Liver (tissue), 9 donors: ENCODE data around the gene DNAJC25. TPM values are rescaled to one million over a fixed set of nuclear protein-coding genes. Genes with fewer than 3 reads are reported as not detected.

Experiments used
- DNase-seq: peaks from one replicate; pipeline ENCODE4 v3.0.0-alpha.2; 2017; ENCODE audit warnings: low spot score
- H3K27ac ChIP-seq, 2 donors: one replicate each; pipeline ENCODE4 v1.7.0; 2013; ENCODE audit warnings: inconsistent platforms in 2 of 2, low read length in 2 of 2, control low read depth in 1 of 2, low read depth in 1 of 2, mild to moderate bottlenecking in 1 of 2
- H3K27me3 ChIP-seq, 4 donors: one replicate each; pipeline versions ENCODE4 v1.6.1 to v1.7.0; 2013; ENCODE audit warnings: low read length in 3 of 4, inconsistent platforms in 1 of 4, mild to moderate bottlenecking in 1 of 4, moderate library complexity in 1 of 4; ENCODE audit not compliant: control insufficient read depth in 4 of 4, insufficient read depth in 4 of 4
- H3K36me3 ChIP-seq, 4 donors: one replicate each; pipeline versions ENCODE4 v1.6.1 to v1.7.0; 2013; ENCODE audit warnings: low read length in 3 of 4, mild to moderate bottlenecking in 3 of 4, low read depth in 1 of 4, moderate library complexity in 1 of 4; ENCODE audit not compliant: control insufficient read depth in 4 of 4, insufficient read depth in 3 of 4
- H3K4me1 ChIP-seq, 4 donors: one replicate each; pipeline versions ENCODE4 v1.6.1 to v1.7.0; 2013; ENCODE audit warnings: low read length in 3 of 4, mild to moderate bottlenecking in 3 of 4, moderate library complexity in 1 of 4; ENCODE audit not compliant: control insufficient read depth in 4 of 4, insufficient read depth in 4 of 4
- H3K4me3 ChIP-seq, 3 donors: one replicate each; pipeline versions ENCODE4 v1.6.1 to v1.7.0; 2013; ENCODE audit warnings: low read length in 3 of 3, control low read depth in 1 of 3, low read depth in 1 of 3, mild to moderate bottlenecking in 1 of 3
- H3K9ac ChIP-seq, 2 donors: one replicate each; pipeline ENCODE4 v1.7.0; 2013; ENCODE audit warnings: low read length in 2 of 2, mild to moderate bottlenecking in 2 of 2, moderate library complexity in 2 of 2, control low read depth in 1 of 2, low read depth in 1 of 2
- H3K9me3 ChIP-seq, 4 donors: one replicate each; pipeline versions ENCODE4 v1.6.1 to v1.7.0; 2013; ENCODE audit warnings: low read length in 3 of 4; ENCODE audit not compliant: control insufficient read depth in 4 of 4
- ATF3 ChIP-seq: IDR thresholded peaks from 2 replicates; pipeline ENCODE4 v1.6.1; 2016; ENCODE audit warnings: antibody characterized with exemption
- CTCF ChIP-seq: fragments of 150-350 bp; IDR thresholded peaks from 2 replicates; pipeline ENCODE4 v1.5.1; 2017; ENCODE audit warnings: improper control_type of control experiment, low read depth, low read length; ENCODE audit not compliant: missing input control
- EGR1 ChIP-seq, 2 donors: IDR thresholded peaks; 2 replicates each; pipeline ENCODE4 v1.6.1; 2016 to 2018; ENCODE audit warnings: antibody characterized with exemption in 2 of 2, low read depth in 2 of 2
- FOXA1 ChIP-seq: IDR thresholded peaks from 2 replicates; pipeline ENCODE4 v1.6.1; 2016; ENCODE audit warnings: antibody characterized with exemption
- FOXA2 ChIP-seq: IDR thresholded peaks from 2 replicates; pipeline ENCODE4 v1.6.1; 2016; ENCODE audit warnings: antibody characterized with exemption
- GABPA ChIP-seq, 2 donors: IDR thresholded peaks in 1 of 2; conservative IDR thresholded peaks in 1 of 2; 2 replicates each; pipeline ENCODE4 v1.6.1; 2016; ENCODE audit warnings: antibody characterized with exemption in 2 of 2, mild to moderate bottlenecking in 1 of 2, moderate library complexity in 1 of 2
- HNF4A ChIP-seq, 2 donors: conservative IDR thresholded peaks; 2 replicates each; pipeline ENCODE4 v1.6.1; 2016; ENCODE audit warnings: antibody characterized with exemption in 2 of 2, mild to moderate bottlenecking in 2 of 2
- HNF4G ChIP-seq: IDR thresholded peaks from 2 replicates; pipeline ENCODE4 v1.6.1; 2016; ENCODE audit warnings: antibody characterized with exemption
- JUND ChIP-seq, 2 donors: IDR thresholded peaks; 2 replicates each; pipeline ENCODE4 v1.6.1; 2016; ENCODE audit warnings: antibody characterized with exemption in 2 of 2
- MAX ChIP-seq: IDR thresholded peaks from 2 replicates; pipeline ENCODE4 v1.6.1; 2016; ENCODE audit warnings: antibody characterized with exemption
- NR2F2 ChIP-seq: IDR thresholded peaks from 2 replicates; pipeline ENCODE4 v1.6.1; 2016; ENCODE audit warnings: antibody characterized with exemption
- RAD21 ChIP-seq, 2 donors: IDR thresholded peaks; 2 replicates each; pipeline ENCODE4 v1.6.1; 2016; ENCODE audit warnings: antibody characterized with exemption in 2 of 2, mild to moderate bottlenecking in 2 of 2
- REST ChIP-seq: IDR thresholded peaks from 2 replicates; pipeline ENCODE4 v1.6.1; 2016; ENCODE audit warnings: antibody characterized with exemption, mild to moderate bottlenecking
- RXRA ChIP-seq, 2 donors: IDR thresholded peaks; 2 replicates each; pipeline ENCODE4 v1.6.1; 2017 to 2018; ENCODE audit warnings: antibody characterized with exemption in 2 of 2, mild to moderate bottlenecking in 1 of 2
- SP1 ChIP-seq: IDR thresholded peaks from 2 replicates; pipeline ENCODE4 v1.6.1; 2018; ENCODE audit warnings: antibody characterized with exemption, mild to moderate bottlenecking
- TAF1 ChIP-seq: conservative IDR thresholded peaks from 2 replicates; pipeline ENCODE4 v1.6.1; 2016; ENCODE audit warnings: antibody characterized with exemption, mild to moderate bottlenecking
- YY1 ChIP-seq: IDR thresholded peaks from 2 replicates; pipeline ENCODE4 v1.6.1; 2016; ENCODE audit warnings: antibody characterized with exemption, mild to moderate bottlenecking
- ZBTB33 ChIP-seq: IDR thresholded peaks from 2 replicates; pipeline ENCODE4 v1.6.1; 2016; ENCODE audit warnings: antibody characterized with exemption
- WGBS: extraction: QIAGEN DNeasy Blood & Tissue Kit; methylation state at CpG from one replicate; pipeline ENCODE4 v1.1.7; 2013; 5-methylcytosine and 5-hydroxymethylcytosine counted together
- polyA plus RNA-seq, 2 donors: library from polyadenylated mRNA; stranded (reverse) in 1 of 2; unstranded in 1 of 2; fragments of 200-250 nt in 1 of 2; fragments of >200 nt in 1 of 2; fragmentation: Nextera tagmentation in 1 of 2; extraction: Ambion mirVana in 1 of 2; gene quantifications; one replicate each; pipeline versions ENCODE4 v1.2.1 to v1.2.3, GENCODE V29; 2013 to 2015
- total RNA-seq, 2 donors: library from RNA; depleted of rRNA; stranded (reverse); fragments of >200 nt; gene quantifications; one replicate each; pipeline ENCODE4 v1.2.3, GENCODE V29; 2014
- donor health status: healthy.
- donor health status: healthy.
- donor health status: healthy.
- donor health status: healthy.
- donor health status: healthy.

The DNAJC25 gene
- total and polyA plus RNA-seq, 4 donors: 9.3 to 17.8 (median 15.3) TPM

GRCh38 chr9:111637421-111637950, 6.4 kb downstream of the DNAJC25 start:
- H3K27ac ChIP-seq: peak overlapping the region in 1 of 2 donors; percentile 6
- TF ChIP-seq FOXA1 (no peak), RAD21 (IDR thresholded peaks at IDR 0.05) (no peak), SP1 (no peak), ZBTB33 (no peak), REST (no peak), TAF1 (no peak), JUND (IDR thresholded peaks at IDR 0.05) (no peak), MAX (no peak), FOXA2 (no peak), HNF4A (conservative IDR thresholded peaks at IDR 0.05) (no peak), NR2F2 (no peak), GABPA (IDR thresholded peaks at IDR 0.05 in 1 of 2, conservative IDR thresholded peaks at IDR 0.05 in 1 of 2) (no peak), YY1 (no peak), HNF4G (no peak), RXRA (IDR thresholded peaks at IDR 0.05) (no peak), CTCF (no peak), ATF3 (no peak), EGR1 (IDR thresholded peaks at IDR 0.05; ENCODE audit: low read depth in 2 of 2) (no peak)
- DNase-seq: no peak
- no peaks in the 10 kb centered on the region for H3K27me3 ChIP-seq
- H3K4me1 ChIP-seq: peaks cover 10 to 60% (median 40%) of the 10 kb centered on the region in 4 donors
- H3K4me3 ChIP-seq: no peak overlapping the region
- H3K9ac ChIP-seq: no peak overlapping the region
- H3K9me3 ChIP-seq: no peaks in the 10 kb centered on the region
- H3K36me3 ChIP-seq: no peaks in the 10 kb centered on the region
- WGBS: 67% methylated on average over 6 of the region's 6 CpGs
